Coronary artery (tissue), 2 donors: ENCODE results near the gene MAN1A1.

Source experiments
- DNase-seq: peaks from one replicate; pipeline ENCODE4 v3.0.0-alpha.2; 2017; ENCODE audit warnings: low spot score
- H3K27ac ChIP-seq, 2 donors: fragments of 200-600 bp; sonication (generic); one replicate each; pipeline ENCODE4 v1.5.1; 2016 to 2019
- H3K4me3 ChIP-seq: fragments of 200-600 bp; sonication (generic); 2 replicates; pipeline ENCODE4 v1.5.1; 2016; ENCODE audit warnings: mild to moderate bottlenecking, moderate library complexity
- CTCF ChIP-seq: fragments of 200-600 bp; sonication (generic); IDR thresholded peaks from one replicate; pipeline ENCODE4 v1.5.1; 2019; ENCODE audit warnings: antibody characterized with exemption

Gene MAN1A1

GRCh38 chr6:119308048-119308570 is 41.5 kb downstream of the MAN1A1 start:
- Histone ChIP-seq H3K4me3 (no peak overlapping the region), H3K27ac (no peak overlapping the region)
- no peak for TF ChIP-seq CTCF
- DNase-seq: no peak

- no peak for DNase-seq
- TF ChIP-seq CTCF: no peak
- H3K27ac ChIP-seq: no peak overlapping the region
- H3K4me3 ChIP-seq: no peak overlapping the region
Measured at GRCh38 chr6:119307056-119307455, 42.5 kb downstream of the MAN1A1 start.

- no peak for DNase-seq
- no peak for TF ChIP-seq CTCF
Measured at GRCh38 chr6:119306396-119306968, 43.1 kb downstream of the MAN1A1 start.

GRCh38 chr6:119303164-119303887 is 46.2 kb downstream of the MAN1A1 start:
- DNase-seq: no peak
- no peak for TF ChIP-seq CTCF
- no peak overlapping the region for H3K27ac ChIP-seq
- H3K4me3 ChIP-seq: no peak overlapping the region

More at GRCh38 chr6:119306396-119306968, 43.1 kb downstream of the MAN1A1 start:
- H3K27ac ChIP-seq: no peak overlapping the region
- no peak overlapping the region for H3K4me3 ChIP-seq

- no peak for TF ChIP-seq CTCF
- no peak for DNase-seq
- Histone ChIP-seq H3K4me3 (no peak overlapping the region), H3K27ac (no peak overlapping the region)
Measured at GRCh38 chr6:119301429-119301828, 48.1 kb downstream of the MAN1A1 start.

GRCh38 chr6:119299694-119300093 is 49.9 kb downstream of the MAN1A1 start:
- DNase-seq: no peak
- TF ChIP-seq CTCF: no peak
- Histone ChIP-seq H3K27ac (no peak overlapping the region), H3K4me3 (no peak overlapping the region)

GRCh38 chr6:119297049-119297448 is 52.5 kb downstream of the MAN1A1 start:
- TF ChIP-seq CTCF: no peak
- Histone ChIP-seq H3K4me3 (no peak overlapping the region), H3K27ac (no peak overlapping the region)
- DNase-seq: no peak
